Measurements from ENCODE around the gene KIF18A. TPM values are rescaled to one million over a fixed set of nuclear protein-coding genes. Genes with fewer than 3 reads are reported as not detected.

KIF18A gene
- total and polyA plus RNA-seq, 2 of the 13 experiments (the other 11 are each of a cell fraction or from before 2014, with no cell fraction given): 3.4 to 14.4 TPM

DNA sequence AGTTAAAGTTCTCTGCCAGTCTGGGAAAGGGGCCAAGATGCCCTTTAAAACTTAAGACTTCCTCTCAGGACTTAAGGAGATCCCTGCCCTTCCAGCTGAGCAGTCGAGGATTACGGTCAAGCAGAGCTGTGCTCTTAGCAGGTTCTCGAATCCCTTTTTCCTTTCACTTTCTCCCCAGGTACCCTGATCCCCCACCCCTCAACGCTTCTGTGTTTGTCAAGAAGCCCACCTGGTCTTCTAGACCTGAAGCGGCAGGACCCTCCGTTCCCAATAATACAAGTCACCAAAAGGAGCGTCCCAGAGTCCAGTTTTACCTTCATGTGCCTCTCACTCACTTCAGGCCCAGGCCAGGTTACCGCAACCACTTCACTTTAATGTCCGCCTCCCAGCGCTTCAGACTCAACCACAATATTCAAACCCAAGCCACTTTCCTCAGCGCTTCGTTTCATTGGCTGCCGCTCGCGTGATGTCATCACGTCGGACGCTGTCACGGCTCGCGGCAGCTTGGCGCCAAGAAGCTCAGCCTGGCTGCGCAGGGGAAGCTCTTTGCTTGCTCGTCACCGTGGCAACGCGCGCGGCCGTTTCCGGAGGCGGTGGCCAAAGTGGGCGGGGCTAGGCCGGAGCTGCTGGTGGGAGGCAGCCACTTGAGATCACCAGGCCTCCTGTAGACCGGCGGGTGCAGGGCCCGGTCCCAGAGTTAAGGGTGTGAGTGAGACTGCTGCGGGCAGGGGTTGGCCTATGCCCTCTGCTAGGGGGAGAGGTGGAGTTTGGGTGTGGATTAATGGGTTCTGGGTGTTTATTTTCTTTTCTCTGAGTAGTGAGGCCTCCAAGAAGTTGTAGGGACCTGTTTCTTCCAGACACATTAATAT, at the start of gene KIF18A, which contains the start of gene METTL15 (continued):
- TF ChIP-seq, protein P1, sequence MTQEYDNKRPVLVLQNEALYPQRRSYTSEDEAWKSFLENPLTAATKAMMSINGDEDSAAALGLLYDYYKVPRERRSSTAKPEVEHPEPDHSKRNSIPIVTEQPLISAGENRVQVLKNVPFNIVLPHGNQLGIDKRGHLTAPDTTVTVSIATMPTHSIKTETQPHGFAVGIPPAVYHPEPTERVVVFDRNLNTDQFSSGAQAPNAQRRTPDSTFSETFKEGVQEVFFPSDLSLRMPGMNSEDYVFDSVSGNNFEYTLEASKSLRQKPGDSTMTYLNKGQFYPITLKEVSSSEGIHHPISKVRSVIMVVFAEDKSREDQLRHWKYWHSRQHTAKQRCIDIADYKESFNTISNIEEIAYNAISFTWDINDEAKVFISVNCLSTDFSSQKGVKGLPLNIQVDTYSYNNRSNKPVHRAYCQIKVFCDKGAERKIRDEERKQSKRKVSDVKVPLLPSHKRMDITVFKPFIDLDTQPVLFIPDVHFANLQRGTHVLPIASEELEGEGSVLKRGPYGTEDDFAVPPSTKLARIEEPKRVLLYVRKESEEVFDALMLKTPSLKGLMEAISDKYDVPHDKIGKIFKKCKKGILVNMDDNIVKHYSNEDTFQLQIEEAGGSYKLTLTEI (CRISPR knock-in tag; conservative IDR thresholded peaks at IDR 0.05): no peak
- TF ChIP-seq BRCA1 (CRISPR knock-in tag; IDR thresholded peaks at IDR 0.05) (no peak), MTF2 (CRISPR knock-in tag; IDR thresholded peaks at IDR 0.05; ENCODE audit: borderline replicate concordance) (no peak), ZNF737 (CRISPR knock-in tag; IDR thresholded peaks at IDR 0.05; ENCODE audit: borderline replicate concordance) (no peak), SOX6 (IDR thresholded peaks at IDR 0.05) (no peak), SOX6 (CRISPR knock-in tag; IDR thresholded peaks at IDR 0.05) (peak; percentile 44), ZBTB1 (CRISPR knock-in tag; IDR thresholded peaks at IDR 0.05; ENCODE audit: borderline replicate concordance) (no peak), AFF4 (CRISPR knock-in tag; IDR thresholded peaks at IDR 0.05) (no peak), MTERF4 (CRISPR knock-in tag; IDR thresholded peaks at IDR 0.05) (no peak), CREB1 (IDR thresholded peaks at IDR 0.05) (peak; percentile 98), CREB1 (CRISPR knock-in tag; IDR thresholded peaks at IDR 0.05) (peak; percentile 97), GABPA (IDR thresholded peaks at IDR 0.05; ENCODE audit: low read depth, low read length) (peak; percentile 66), GABPA (CRISPR knock-in tag; IDR thresholded peaks at IDR 0.05; ENCODE audit: low read depth) (peak; percentile 91), XBP1 (CRISPR knock-in tag; IDR thresholded peaks at IDR 0.05) (no peak)
- TF ChIP-seq, protein P2, sequence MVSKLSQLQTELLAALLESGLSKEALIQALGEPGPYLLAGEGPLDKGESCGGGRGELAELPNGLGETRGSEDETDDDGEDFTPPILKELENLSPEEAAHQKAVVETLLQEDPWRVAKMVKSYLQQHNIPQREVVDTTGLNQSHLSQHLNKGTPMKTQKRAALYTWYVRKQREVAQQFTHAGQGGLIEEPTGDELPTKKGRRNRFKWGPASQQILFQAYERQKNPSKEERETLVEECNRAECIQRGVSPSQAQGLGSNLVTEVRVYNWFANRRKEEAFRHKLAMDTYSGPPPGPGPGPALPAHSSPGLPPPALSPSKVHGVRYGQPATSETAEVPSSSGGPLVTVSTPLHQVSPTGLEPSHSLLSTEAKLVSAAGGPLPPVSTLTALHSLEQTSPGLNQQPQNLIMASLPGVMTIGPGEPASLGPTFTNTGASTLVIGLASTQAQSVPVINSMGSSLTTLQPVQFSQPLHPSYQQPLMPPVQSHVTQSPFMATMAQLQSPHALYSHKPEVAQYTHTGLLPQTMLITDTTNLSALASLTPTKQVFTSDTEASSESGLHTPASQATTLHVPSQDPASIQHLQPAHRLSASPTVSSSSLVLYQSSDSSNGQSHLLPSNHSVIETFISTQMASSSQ (IDR thresholded peaks at IDR 0.05; ENCODE audit: low read depth): no peak
- TF ChIP-seq, protein P2 (CRISPR knock-in tag; IDR thresholded peaks at IDR 0.05; ENCODE audit: borderline replicate concordance): peak; percentile 44; the same call in 1 of the 2 replicates
- TF ChIP-seq, protein P3, sequence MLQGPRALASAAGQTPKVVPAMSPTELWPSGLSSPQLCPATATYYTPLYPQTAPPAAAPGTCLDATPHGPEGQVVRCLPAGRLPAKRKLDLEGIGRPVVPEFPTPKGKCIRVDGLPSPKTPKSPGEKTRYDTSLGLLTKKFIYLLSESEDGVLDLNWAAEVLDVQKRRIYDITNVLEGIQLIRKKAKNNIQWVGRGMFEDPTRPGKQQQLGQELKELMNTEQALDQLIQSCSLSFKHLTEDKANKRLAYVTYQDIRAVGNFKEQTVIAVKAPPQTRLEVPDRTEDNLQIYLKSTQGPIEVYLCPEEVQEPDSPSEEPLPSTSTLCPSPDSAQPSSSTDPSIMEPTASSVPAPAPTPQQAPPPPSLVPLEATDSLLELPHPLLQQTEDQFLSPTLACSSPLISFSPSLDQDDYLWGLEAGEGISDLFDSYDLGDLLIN (CRISPR knock-in tag; IDR thresholded peaks at IDR 0.05; ENCODE audit: borderline replicate concordance): peak; percentile 88; the same call in 1 of the 2 replicates
